ENCODE results near the gene LILRB1. TPM values are rescaled to one million over a fixed set of nuclear protein-coding genes. Genes with fewer than 3 reads are reported as not detected.
"Not testable (repeated sequence)": the region's sequence is repeated elsewhere in the genome, so short reads cannot be mapped to it uniquely, and the experiment has no call there.

Gene LILRB1
- not detected in 2 replicates for total RNA-seq

- DNase-seq: not testable (repeated sequence)
Measured at GRCh38 chr19:54630262-54630661, at the start of gene LILRB1. LILRB1 (plus strand) TSS chr19:54630484; CDS start chr19:54631074, 590 bp downstream.

DNA sequence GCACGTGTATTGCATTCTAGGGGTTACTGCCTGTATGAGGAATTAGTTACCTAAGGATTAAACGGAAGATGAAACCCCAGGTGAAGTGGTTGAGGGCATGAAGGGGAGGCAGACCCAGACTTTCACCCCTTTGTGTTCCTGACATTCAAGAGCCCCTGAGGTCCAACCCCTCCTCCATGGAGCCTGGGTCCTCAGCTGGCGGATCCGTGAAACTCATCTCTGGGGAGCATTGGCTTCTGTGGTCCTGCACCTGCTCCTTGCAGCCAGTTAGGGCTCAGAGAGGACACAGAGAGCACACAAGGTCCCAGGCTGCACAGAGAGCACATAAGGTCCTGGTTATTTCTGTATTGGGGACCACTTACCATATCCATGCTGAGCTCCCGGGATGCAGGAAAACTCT, 43.9 kb upstream of the LILRB1 start:
- DNase-seq: no peak

DNA sequence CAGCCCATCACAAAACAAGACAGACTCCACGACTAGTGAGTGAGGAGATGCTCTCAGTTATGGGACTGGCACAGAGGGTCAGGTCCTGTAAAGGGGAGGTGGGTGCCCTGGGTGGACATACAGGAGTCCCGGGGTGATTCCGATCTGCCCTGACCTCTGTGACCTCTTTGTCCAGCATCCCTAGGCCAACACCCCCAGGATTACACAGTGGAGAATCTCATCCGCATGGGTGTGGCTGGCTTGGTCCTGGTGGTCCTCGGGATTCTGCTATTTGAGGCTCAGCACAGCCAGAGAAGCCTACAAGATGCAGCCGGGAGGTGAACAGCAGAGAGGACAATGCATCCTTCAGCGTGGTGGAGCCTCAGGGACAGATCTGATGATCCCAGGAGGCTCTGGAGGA, 43.3 kb upstream of the LILRB1 start:
- no peak for DNase-seq

GRCh38 chr19:54593445-54593844, 36.8 kb upstream of the LILRB1 start, which contains the start of gene LILRA1:
LILRA1 (plus strand) TSS chr19:54593632; CDS start chr19:54594245, 613 bp downstream.
- DNase-seq: not testable (repeated sequence)

- DNase-seq: not testable (repeated sequence)
Measured at GRCh38 chr19:54593931-54594626, 36.2 kb upstream of the LILRB1 start.

DNA sequence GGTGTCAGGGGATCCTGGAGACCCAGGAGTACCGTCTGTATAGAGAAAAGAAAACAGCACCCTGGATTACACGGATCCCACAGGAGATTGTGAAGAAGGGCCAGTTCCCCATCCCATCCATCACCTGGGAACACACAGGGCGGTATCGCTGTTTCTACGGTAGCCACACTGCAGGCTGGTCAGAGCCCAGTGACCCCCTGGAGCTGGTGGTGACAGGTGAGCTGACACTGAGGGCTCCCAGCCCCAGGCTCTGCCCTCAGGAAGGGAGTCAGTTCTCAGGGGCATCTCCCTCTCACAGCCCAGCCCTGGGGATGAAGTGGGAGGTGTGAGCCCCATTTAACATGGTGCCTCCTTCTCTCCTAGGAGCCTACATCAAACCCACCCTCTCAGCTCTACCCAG, 35.5 kb upstream of the LILRB1 start:
- no peak for DNase-seq

- not testable (repeated sequence) for DNase-seq
Measured at GRCh38 chr19:54595680-54596436, 34.4 kb upstream of the LILRB1 start.

DNA sequence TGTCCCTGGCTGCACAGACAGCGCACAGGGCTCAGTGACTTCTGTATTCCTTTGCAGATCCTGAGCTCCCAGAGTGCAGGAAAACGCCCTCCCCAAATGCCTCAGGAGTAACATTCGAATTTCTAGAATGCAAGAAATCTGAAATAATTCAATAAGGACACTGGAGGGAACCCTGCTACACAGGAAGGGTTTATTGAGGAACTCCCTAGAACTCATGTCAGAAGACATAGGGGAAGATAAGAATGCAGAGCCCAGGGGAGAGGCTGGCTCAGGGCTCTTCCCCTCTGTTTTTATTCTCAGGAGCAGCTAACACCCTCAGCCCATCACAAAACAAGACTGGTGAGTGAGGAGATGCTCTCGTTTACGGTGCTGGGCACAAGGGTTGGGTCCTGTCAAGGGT, 30.1 kb upstream of the LILRB1 start:
- DNase-seq: no peak

GRCh38 chr19:54606230-54606629, 24.1 kb upstream of the LILRB1 start:
- DNase-seq: no peak

GRCh38 chr19:54606891-54607784, 23.1 kb upstream of the LILRB1 start:
- DNase-seq: no peak

DNA sequence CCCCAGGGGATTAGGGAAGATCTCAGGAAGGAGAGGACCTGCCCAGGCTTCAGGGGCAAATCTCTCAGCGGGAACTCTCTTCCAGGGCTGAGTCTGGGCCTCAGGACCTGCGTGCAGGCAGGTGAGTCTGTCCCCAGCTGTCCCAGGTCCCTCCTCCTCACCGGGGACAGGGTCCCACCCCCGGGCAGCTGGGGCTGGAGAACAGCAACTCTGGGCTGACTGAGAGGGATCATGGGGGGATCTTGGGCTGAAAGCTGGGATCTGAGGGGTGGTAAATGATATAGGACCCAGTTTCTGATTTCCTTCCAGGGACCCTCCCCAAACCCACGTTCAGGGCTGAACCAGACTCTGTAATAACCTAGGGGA, 22.5 kb upstream of the LILRB1 start:
- DNase-seq: no peak

DNA sequence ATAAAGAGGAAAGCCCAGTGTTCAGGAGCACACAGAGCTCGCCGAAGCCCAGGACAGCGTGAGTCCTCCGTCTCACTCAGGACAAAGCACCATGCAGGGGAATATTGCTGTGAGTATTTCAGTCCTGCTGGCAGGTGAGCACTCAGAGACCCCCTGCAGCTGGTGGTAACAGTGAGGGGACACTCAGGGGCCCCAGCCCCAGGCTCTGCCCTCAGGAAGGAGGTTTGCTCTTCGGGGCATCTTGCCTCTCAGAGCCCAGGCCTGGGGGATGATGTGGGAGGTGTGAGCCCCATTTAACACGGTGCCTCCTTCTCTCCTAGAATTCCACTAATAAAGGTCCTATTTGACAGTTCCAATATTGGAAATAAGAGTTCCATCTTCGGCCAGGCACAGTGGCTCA, 22.1 kb upstream of the LILRB1 start:
- no peak for DNase-seq

- DNase-seq: no peak
Measured at GRCh38 chr19:54608792-54609191, 21.5 kb upstream of the LILRB1 start.

- DNase-seq: no peak
Measured at GRCh38 chr19:54609356-54609791, 20.9 kb upstream of the LILRB1 start.

- DNase-seq: no peak
Measured at GRCh38 chr19:54612428-54612827, 17.9 kb upstream of the LILRB1 start.

- DNase-seq: no peak
Measured at GRCh38 chr19:54614726-54615125, 15.6 kb upstream of the LILRB1 start.

- no peak for DNase-seq
Measured at GRCh38 chr19:54616057-54616456, 14.2 kb upstream of the LILRB1 start.

GRCh38 chr19:54616821-54617560, 13.3 kb upstream of the LILRB1 start:
- DNase-seq: no peak

DNA sequence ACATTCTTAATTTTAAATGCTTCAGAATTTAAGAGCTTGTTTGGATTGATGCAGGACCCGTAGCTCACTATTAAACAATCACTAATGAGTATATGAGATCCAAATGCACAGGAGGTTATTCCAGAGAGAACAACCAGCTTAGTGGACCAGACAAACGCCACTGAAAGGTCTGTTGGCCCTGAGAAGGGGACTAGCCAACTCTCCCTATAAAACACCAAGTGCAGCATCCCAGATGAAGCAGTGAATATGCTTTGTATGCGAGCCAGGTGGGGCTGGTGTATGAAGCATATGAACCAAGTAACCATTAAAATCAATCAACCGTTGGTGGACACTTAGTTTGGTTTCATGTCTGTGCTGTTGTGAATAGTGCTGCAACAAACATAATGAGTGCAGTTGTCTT, 9.8 kb upstream of the LILRB1 start:
- DNase-seq: no peak

DNA sequence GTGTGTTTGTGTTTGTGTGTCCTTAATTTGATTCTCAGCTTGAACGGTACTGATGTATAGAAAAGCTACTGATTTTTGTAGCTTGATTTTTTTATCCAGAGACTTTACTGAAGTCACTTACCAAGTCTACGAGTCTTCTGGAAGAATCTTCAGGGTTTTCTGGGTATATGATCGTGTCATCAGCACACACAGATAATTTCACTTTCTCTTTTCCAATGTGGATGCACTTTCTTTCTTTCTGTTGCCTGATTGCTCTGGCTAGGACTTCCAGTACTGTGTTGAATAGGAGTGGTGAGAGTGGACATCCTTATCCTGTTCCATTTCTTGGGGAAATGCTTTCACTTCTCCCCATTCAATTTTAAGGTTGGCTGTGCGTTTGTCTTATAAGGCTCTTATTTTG, 7.9 kb upstream of the LILRB1 start:
- DNase-seq: no peak

DNA sequence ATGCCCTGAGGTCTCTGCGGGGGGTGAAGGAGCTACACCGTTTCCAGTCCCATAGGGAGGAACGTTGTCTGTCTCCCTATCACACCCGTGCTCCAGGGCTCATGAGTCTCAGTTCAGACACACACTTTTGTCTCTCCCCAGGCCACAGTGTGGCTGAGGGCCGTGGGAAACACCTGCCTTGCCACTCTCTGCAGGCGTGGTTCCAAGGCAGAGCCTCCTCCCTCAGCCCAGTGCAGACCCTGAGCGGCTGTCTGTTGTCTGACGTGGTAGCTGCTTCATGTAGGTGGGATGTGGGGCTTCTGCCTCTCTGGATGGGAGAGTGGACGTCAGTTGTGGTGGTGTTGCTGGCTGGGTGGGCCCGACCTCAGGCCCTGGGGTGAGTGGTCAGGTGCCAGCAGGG, 6.0 kb upstream of the LILRB1 start:
- not testable (repeated sequence) for DNase-seq

Measured in dermis blood vessel endothelial cell (primary cell).